ENCODE measurements around the gene CDC42BPA. TPM values are rescaled to one million over a fixed set of nuclear protein-coding genes. Genes with fewer than 3 reads are reported as not detected.

Gene CDC42BPA
- total and polyA plus RNA-seq, 3 experiments from 2014 or later: 0.42 to 0.72 (median 0.44) TPM

DNA sequence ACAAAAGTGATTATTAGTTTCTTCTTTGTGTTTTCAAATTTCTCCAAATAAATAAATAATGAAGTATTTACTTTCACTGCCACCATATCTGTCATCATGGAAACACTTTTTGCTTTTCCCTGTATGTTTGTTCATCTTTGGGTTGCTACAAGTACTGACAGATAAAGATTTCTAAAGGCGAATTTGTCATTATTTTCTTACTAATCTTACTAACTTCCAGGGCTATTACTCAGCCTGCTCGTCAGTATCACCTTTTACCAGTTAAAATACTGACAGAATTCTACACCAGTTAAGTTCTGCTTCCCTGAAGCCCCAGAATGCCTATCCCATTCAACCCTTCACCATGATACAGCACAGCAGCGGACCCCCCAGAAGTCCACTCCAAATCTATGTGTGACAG is 106.1 kb downstream of the CDC42BPA start:
- Mint-ChIP-seq H3K27me3 (peaks cover 7 to 35% of the 10 kb centered on the region in 2 donors), H3K9me3 (peaks cover 0 to 3% (median 0%) of the 10 kb centered on the region in 5 donors), H3K4me1 (no peaks in the 10 kb centered on the region), H3K36me3 (no peaks in the 10 kb centered on the region), H3K4me3 (no peak overlapping the region), H3K27ac (no peak overlapping the region)
- no peaks in the 10 kb centered on the region for H3K27me3 ChIP-seq (ENCODE audit: insufficient read depth, low read length, poor library complexity, severe bottlenecking)
- ChIA-PET POLR2A (no interaction called here), CTCF (no interaction called here)
- H3K9me3 ChIP-seq (ENCODE audit: low read length): no peaks in the 10 kb centered on the region
- no peak for DNase-seq
- H3K4me3 ChIP-seq (ENCODE audit: low read length): no peak overlapping the region
- no peak overlapping the region for H3K27ac ChIP-seq (ENCODE audit: low read depth, low read length)
- no peaks in the 10 kb centered on the region for H3K4me1 ChIP-seq (ENCODE audit: insufficient read depth, low read length)
- H3K36me3 ChIP-seq (ENCODE audit: insufficient read depth, low read length): no peaks in the 10 kb centered on the region

DNA sequence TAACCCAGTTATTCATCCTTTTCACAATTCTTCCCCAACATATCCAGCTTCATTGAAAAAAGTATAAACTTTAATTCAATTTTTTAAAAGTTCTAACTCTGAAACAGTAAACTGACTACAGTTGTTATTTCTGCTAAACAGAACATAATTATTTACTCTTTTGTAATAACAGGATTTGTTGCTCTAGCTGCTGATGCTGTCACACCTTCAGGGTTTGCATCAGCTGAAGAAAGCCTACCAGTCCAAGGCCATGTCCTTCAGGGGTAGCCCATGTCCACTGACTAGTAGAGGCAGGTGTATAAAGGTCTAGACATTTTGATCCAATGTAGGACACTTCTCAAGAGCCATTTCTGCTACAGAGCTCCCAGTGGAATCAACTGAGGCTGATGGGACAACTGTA is 107.7 kb downstream of the CDC42BPA start:
- Mint-ChIP-seq H3K36me3 (no peaks in the 10 kb centered on the region), H3K4me3 (no peak overlapping the region), H3K4me1 (no peaks in the 10 kb centered on the region), H3K9me3 (peaks cover 0 to 3% (median 0%) of the 10 kb centered on the region in 5 donors), H3K27ac (no peak overlapping the region), H3K27me3 (peaks cover 7 to 35% of the 10 kb centered on the region in 2 donors)
- H3K9me3 ChIP-seq (ENCODE audit: low read length): no peaks in the 10 kb centered on the region
- no peaks in the 10 kb centered on the region for H3K4me1 ChIP-seq (ENCODE audit: insufficient read depth, low read length)
- H3K36me3 ChIP-seq (ENCODE audit: insufficient read depth, low read length): no peaks in the 10 kb centered on the region
- DNase-seq: no peak
- POLR2A ChIA-PET: no interaction called here
- no peak overlapping the region for H3K27ac ChIP-seq (ENCODE audit: low read depth, low read length)
- no peaks in the 10 kb centered on the region for H3K27me3 ChIP-seq (ENCODE audit: insufficient read depth, low read length, poor library complexity, severe bottlenecking)
- CTCF ChIA-PET: no interaction called here
- no peak overlapping the region for H3K4me3 ChIP-seq (ENCODE audit: low read length)

DNA sequence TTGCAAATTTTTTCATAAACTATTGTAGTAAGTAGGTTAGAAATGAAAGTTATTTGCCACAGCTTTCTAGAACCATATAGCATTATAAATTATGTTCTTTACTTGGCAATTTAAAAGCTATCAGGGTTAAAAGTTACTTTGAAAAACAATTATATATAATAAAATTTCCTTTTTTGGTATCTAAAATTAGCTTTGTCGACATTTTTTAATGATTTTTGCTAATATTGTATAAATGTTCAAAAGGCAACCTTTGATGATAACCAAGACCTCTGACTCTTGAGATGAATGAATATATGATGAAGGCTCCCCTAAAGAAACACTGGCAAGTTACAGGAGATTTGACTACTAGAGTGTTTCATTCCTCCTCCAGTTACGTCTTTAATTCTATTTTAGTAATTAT is 121.2 kb downstream of the CDC42BPA start:
- Histone ChIP-seq H3K36me3 (ENCODE audit: insufficient read depth, low read length) (no peaks in the 10 kb centered on the region), H3K4me1 (ENCODE audit: insufficient read depth, low read length) (no peaks in the 10 kb centered on the region), H3K27me3 (ENCODE audit: insufficient read depth, low read length, poor library complexity, severe bottlenecking) (no peaks in the 10 kb centered on the region), H3K27ac (ENCODE audit: low read depth, low read length) (no peak overlapping the region), H3K9me3 (ENCODE audit: low read length) (no peaks in the 10 kb centered on the region), H3K4me3 (ENCODE audit: low read length) (no peak overlapping the region)
- ChIA-PET CTCF (no interaction called here), POLR2A (no interaction called here)
- no peaks in the 10 kb centered on the region for H3K9me3 Mint-ChIP-seq
- H3K27me3 Mint-ChIP-seq: peaks cover 5 to 15% of the 10 kb centered on the region in 2 donors
- H3K4me3 Mint-ChIP-seq: no peak overlapping the region
- H3K4me1 Mint-ChIP-seq: no peaks in the 10 kb centered on the region
- DNase-seq: no peak
- no peak overlapping the region for H3K27ac Mint-ChIP-seq
- no peaks in the 10 kb centered on the region for H3K36me3 Mint-ChIP-seq

DNA sequence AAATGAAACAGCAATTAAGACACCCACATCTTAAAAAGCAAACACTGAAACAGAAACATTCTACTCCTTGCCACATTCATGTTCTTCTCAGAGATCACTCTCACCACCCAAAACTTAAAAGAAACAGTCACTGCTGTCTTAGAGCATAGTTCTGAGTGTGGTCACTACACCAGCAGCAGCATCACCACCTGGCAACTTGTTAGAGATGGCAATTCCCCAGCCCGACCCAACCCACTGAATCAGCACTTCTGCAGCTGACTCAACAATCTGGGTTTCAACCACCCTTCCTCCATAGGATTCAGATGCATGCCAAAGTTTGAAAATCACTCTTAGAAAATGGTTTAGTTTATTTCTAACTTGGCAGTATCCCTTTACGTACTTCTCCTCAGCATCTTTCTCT is 126.1 kb downstream of the CDC42BPA start:
- Mint-ChIP-seq H3K9me3 (no peaks in the 10 kb centered on the region), H3K36me3 (no peaks in the 10 kb centered on the region), H3K4me1 (no peaks in the 10 kb centered on the region), H3K27me3 (peaks cover 6 to 40% of the 10 kb centered on the region in 2 donors), H3K27ac (no peak overlapping the region), H3K4me3 (no peak overlapping the region)
- ChIA-PET CTCF (no interaction called here), POLR2A (no interaction called here)
- Histone ChIP-seq H3K27me3 (ENCODE audit: insufficient read depth, low read length, poor library complexity, severe bottlenecking) (no peaks in the 10 kb centered on the region), H3K27ac (ENCODE audit: low read depth, low read length) (no peak overlapping the region), H3K4me1 (ENCODE audit: insufficient read depth, low read length) (no peaks in the 10 kb centered on the region), H3K36me3 (ENCODE audit: insufficient read depth, low read length) (no peaks in the 10 kb centered on the region), H3K4me3 (ENCODE audit: low read length) (no peak overlapping the region), H3K9me3 (ENCODE audit: low read length) (no peaks in the 10 kb centered on the region)
- DNase-seq: no peak

- H3K9me3 Mint-ChIP-seq: no peaks in the 10 kb centered on the region
- Histone ChIP-seq H3K4me3 (ENCODE audit: low read length) (no peak overlapping the region), H3K27ac (ENCODE audit: low read depth, low read length) (no peak overlapping the region), H3K9me3 (ENCODE audit: low read length) (no peaks in the 10 kb centered on the region), H3K4me1 (ENCODE audit: insufficient read depth, low read length) (no peaks in the 10 kb centered on the region), H3K27me3 (ENCODE audit: insufficient read depth, low read length, poor library complexity, severe bottlenecking) (no peaks in the 10 kb centered on the region), H3K36me3 (ENCODE audit: insufficient read depth, low read length) (no peaks in the 10 kb centered on the region)
- H3K27ac Mint-ChIP-seq: no peak overlapping the region
- H3K36me3 Mint-ChIP-seq: no peaks in the 10 kb centered on the region
- ChIA-PET CTCF (no interaction called here), POLR2A (no interaction called here)
- peaks cover 6 to 45% of the 10 kb centered on the region in 2 donors for H3K27me3 Mint-ChIP-seq
- H3K4me1 Mint-ChIP-seq: no peaks in the 10 kb centered on the region
- H3K4me3 Mint-ChIP-seq: no peak overlapping the region
- DNase-seq: no peak
Observed at GRCh38 chr1:227191607-227192006, 126.7 kb downstream of the CDC42BPA start.

- Histone ChIP-seq H3K27ac (ENCODE audit: low read depth, low read length) (no peak overlapping the region), H3K36me3 (ENCODE audit: insufficient read depth, low read length) (no peaks in the 10 kb centered on the region), H3K4me3 (ENCODE audit: low read length) (no peak overlapping the region), H3K4me1 (ENCODE audit: insufficient read depth, low read length) (no peaks in the 10 kb centered on the region), H3K27me3 (ENCODE audit: insufficient read depth, low read length, poor library complexity, severe bottlenecking) (no peaks in the 10 kb centered on the region), H3K9me3 (ENCODE audit: low read length) (no peaks in the 10 kb centered on the region)
- ChIA-PET POLR2A (no interaction called here), CTCF (no interaction called here)
- Mint-ChIP-seq H3K27ac (no peak overlapping the region), H3K9me3 (no peaks in the 10 kb centered on the region), H3K27me3 (peaks cover 12 to 48% of the 10 kb centered on the region in 2 donors), H3K4me1 (no peaks in the 10 kb centered on the region), H3K36me3 (no peaks in the 10 kb centered on the region), H3K4me3 (no peak overlapping the region)
- no peak for DNase-seq
Observed at GRCh38 chr1:227190321-227190720, 128.0 kb downstream of the CDC42BPA start.

- Mint-ChIP-seq H3K27ac (no peak overlapping the region), H3K36me3 (no peaks in the 10 kb centered on the region), H3K27me3 (peaks cover 17 to 48% of the 10 kb centered on the region in 2 donors), H3K9me3 (no peaks in the 10 kb centered on the region), H3K4me3 (no peak overlapping the region), H3K4me1 (no peaks in the 10 kb centered on the region)
- H3K4me3 ChIP-seq (ENCODE audit: low read length): no peak overlapping the region
- H3K9me3 ChIP-seq (ENCODE audit: low read length): no peaks in the 10 kb centered on the region
- H3K36me3 ChIP-seq (ENCODE audit: insufficient read depth, low read length): no peaks in the 10 kb centered on the region
- no peaks in the 10 kb centered on the region for H3K27me3 ChIP-seq (ENCODE audit: insufficient read depth, low read length, poor library complexity, severe bottlenecking)
- CTCF ChIA-PET: no interaction called here
- H3K27ac ChIP-seq (ENCODE audit: low read depth, low read length): no peak overlapping the region
- DNase-seq: no peak
- POLR2A ChIA-PET: no interaction called here
- no peaks in the 10 kb centered on the region for H3K4me1 ChIP-seq (ENCODE audit: insufficient read depth, low read length)
Observed at GRCh38 chr1:227185291-227185690, 133.0 kb downstream of the CDC42BPA start.

DNA sequence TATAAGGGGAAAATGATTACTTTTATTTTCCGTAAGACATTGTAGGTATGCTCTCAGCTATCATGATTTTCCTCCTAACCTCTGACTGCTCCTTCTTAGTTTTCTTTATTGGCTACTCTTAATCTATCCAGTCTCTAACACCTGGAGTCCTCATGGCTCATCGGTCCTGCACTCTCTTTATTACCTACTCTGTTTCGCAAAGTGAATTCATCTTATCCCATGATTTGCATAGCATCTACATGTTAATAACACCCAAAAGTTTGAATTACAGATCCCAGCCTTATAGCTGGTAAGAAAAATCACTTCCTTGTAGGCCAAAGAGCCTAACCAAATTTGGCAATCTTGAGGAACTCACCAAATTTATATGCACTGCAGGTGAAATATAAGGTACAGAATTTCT is 136.3 kb downstream of the CDC42BPA start:
- Mint-ChIP-seq H3K4me3 (no peak overlapping the region), H3K27ac (no peak overlapping the region), H3K9me3 (no peaks in the 10 kb centered on the region), H3K27me3 (peaks cover 18 to 34% of the 10 kb centered on the region in 2 donors), H3K36me3 (no peaks in the 10 kb centered on the region), H3K4me1 (no peaks in the 10 kb centered on the region)
- Histone ChIP-seq H3K4me3 (ENCODE audit: low read length) (no peak overlapping the region), H3K27me3 (ENCODE audit: insufficient read depth, low read length, poor library complexity, severe bottlenecking) (no peaks in the 10 kb centered on the region), H3K9me3 (ENCODE audit: low read length) (no peaks in the 10 kb centered on the region), H3K4me1 (ENCODE audit: insufficient read depth, low read length) (no peaks in the 10 kb centered on the region), H3K27ac (ENCODE audit: low read depth, low read length) (no peak overlapping the region), H3K36me3 (ENCODE audit: insufficient read depth, low read length) (no peaks in the 10 kb centered on the region)
- CTCF ChIA-PET: no interaction called here
- no peak for DNase-seq
- POLR2A ChIA-PET: no interaction called here

- H3K4me3 ChIP-seq (ENCODE audit: low read length): no peak overlapping the region
- no peaks in the 10 kb centered on the region for H3K4me1 Mint-ChIP-seq
- H3K27ac Mint-ChIP-seq: no peak overlapping the region
- no peaks in the 10 kb centered on the region for H3K36me3 ChIP-seq (ENCODE audit: insufficient read depth, low read length)
- H3K9me3 ChIP-seq (ENCODE audit: low read length): no peaks in the 10 kb centered on the region
- no peaks in the 10 kb centered on the region for H3K27me3 ChIP-seq (ENCODE audit: insufficient read depth, low read length, poor library complexity, severe bottlenecking)
- ChIA-PET POLR2A (no interaction called here), CTCF (no interaction called here)
- H3K9me3 Mint-ChIP-seq: no peaks in the 10 kb centered on the region
- peaks cover 7 to 34% of the 10 kb centered on the region in 2 donors for H3K27me3 Mint-ChIP-seq
- H3K36me3 Mint-ChIP-seq: no peaks in the 10 kb centered on the region
- no peak overlapping the region for H3K4me3 Mint-ChIP-seq
- DNase-seq: no peak
- no peaks in the 10 kb centered on the region for H3K4me1 ChIP-seq (ENCODE audit: insufficient read depth, low read length)
- no peak overlapping the region for H3K27ac ChIP-seq (ENCODE audit: low read depth, low read length)
Observed at GRCh38 chr1:227175611-227176010, 142.7 kb downstream of the CDC42BPA start.
